SKM-1 (cell line): Measurements from ENCODE around the gene CKAP5.
"Not testable (repeated sequence)": the region's sequence is repeated elsewhere in the genome, so short reads cannot be mapped to it uniquely, and the experiment has no call there.

ENCODE experiments used
- DNase-seq: peaks from one replicate; lab custom pipeline; 2025; ENCODE audit not compliant: unreplicated experiment; lab: John Stamatoyannopoulos, UW

The CKAP5 gene

DNA sequence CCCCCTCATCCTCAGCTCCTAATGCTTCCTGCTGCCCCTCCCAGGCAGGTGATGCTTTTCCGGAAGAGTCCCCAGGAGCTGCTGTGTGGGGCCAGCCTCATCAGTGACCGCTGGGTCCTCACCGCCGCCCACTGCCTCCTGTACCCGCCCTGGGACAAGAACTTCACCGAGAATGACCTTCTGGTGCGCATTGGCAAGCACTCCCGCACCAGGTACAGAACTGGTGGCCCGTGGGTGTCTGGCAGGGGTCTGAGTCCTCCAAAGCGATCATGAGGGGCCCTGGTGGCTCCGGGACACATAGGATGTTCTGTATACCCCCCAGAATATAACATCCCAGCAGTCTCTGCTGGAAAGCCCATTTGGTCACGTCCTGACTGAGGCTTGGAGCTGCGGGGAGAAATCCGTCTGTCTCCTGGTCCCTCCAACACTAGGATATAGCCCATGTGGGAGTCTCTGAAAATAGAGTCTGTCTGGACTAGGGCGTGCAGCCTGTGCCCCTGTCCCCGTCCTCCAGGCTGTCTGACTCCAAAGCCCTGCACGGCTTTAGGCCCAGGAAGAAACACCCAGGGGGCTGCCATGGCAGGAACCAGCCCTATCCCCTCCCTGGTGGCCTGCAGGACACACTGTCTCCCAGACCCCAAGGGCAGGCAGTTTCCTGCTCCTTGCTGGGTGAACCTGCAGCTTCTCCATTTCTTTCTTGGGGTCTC, 118.0 kb downstream of the CKAP5 start:
- no peak for DNase-seq

DNA sequence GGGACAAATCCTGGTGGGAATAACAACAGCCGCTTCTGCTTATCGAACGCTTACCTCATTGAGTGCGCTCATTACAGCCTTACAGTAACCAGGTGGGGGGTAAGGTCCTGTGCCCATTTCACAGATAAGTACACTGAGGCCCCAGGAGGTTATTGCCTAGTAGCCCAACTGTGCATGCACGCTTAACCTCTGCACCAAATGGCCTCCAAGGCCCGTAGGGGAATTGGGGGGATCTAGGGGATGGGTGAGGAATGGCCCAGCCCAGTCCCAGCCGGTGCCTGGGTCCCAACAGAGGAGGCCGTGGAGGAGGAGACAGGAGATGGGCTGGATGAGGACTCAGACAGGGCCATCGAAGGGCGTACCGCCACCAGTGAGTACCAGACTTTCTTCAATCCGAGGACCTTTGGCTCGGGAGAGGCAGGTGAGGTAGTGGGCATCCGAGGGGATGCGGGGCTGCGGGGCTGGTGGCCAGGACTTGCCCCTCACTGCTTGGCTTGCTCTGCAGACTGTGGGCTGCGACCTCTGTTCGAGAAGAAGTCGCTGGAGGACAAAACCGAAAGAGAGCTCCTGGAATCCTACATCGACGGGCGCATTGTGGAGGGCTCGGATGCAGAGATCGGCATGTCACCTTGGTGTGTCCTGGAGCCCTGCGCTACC, 119.7 kb downstream of the CKAP5 start:
- no peak for DNase-seq

DNA sequence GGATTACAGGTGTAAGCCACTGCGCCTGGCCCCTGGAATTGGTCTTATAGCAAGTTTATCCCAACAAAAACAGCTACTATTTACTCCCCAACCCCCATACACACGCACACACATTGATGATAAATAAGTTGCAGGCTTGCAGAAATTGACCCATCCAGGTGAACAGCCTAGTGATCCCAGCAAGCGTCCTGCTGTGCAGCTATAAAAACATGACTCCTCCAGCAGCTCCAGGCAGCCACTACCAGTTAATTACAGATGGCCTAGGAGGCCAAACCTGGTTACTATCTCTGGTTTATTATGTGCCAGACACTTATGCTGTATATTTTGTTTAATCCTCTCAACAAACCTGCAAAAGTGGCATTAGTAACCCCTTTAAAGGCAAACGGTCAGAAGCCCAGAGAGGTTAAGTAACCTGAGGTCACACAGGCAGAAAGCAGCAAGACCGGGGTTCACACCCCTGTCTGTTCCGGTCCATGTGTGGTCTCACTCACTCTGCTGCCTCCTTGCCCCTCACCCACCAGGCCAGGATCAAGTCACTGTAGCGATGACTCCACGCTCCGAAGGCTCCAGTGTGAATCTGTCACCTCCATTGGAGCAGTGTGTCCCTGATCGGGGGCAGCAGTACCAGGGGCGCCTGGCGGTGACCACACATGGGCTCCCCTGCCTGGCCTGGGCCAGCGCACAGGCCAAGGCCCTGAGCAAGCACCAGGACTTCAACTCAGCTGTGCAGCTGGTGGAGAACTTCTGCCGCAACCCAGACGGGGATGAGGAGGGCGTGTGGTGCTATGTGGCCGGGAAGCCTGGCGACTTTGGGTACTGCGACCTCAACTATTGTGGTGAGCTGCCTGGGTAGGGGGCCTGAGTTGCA, 120.5 kb downstream of the CKAP5 start:
- DNase-seq: no peak

DNA sequence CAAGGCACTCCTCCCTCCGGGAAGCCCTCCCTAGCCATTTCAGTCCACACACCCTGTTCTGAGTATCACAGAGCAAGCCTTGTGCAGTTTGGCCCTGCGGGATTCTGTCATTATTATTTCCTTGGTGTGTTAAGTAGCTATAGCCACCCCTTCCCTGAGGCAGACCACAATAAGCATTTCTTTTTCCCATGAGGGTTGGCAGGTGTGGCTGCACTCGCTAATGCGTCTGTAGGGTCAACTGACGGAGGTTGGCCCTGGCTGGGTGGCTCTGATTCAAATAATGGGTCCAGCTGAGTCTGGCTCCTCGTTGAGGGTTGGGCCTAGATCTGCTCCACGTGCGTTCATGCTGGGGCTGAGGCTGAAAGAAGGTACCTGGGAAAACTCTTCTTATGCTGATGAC, 122.0 kb downstream of the CKAP5 start:
- DNase-seq: no peak

DNA sequence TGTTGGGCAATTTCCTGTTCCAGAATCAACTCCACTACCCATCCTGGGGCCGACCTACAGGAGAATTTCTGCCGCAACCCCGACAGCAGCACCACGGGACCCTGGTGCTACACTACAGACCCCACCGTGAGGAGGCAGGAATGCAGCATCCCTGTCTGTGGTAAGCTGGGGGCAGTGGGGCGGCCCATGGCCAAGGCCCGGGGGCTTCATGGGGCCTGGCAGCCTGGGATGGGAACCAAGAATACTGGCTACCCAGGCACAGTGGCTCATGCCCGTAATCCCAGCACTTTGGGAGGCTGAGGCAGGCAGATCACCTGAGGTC, 122.8 kb downstream of the CKAP5 start:
- DNase-seq: no peak

DNA sequence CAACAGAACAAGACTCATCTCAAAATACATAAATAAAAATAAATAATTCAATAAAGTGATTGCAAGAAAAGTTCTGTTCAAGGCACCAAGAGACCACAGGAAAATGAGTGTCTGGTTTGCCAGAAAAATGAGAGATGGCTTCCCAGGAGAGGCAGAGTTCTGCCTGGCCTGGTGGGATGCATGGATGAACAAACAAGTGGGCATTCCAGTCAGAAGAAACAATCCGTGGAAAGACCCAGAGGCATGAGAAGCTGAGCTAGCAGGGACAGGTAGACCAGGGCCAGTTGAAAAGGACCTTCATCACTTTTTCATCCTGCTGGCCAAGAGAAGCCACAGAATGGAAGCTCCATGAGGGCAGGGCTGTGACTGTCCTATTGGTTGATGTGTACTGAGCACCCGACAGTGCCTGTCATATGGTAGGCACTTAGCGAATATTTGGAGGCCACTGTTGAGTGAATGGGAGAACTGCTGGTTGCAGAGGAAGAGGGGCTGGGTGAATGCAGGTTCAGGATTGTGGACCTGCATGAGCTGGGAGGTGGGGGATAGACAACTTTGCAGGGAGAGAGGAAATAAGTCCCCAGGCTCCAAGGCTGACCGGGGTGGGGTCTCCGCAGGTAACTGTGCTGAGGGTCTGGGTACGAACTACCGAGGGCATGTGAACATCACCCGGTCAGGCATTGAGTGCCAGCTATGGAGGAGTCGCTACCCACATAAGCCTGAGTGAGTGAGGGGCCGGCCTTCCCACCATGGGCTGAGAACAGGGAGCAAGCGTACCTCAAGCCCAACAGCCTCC, 123.3 kb downstream of the CKAP5 start:
- no peak for DNase-seq

DNA sequence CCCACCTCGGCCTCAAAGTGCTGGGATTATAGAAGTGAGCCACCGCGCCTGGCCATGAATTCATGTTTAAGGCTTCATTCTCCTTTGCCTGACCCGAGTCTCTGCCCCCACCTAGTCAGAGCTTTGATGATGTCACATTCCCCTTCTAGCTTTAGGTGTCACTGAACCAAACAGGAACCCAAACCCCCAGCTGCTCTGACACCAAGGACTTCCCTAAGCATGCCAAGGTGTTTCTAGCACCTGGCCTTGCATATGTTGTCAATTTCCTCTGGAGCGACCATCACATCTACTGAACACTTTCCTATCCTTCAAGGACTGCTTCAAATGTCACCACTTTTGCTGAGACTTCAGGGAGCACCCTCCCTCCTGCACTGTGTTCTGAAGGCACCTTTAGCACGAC, 124.8 kb downstream of the CKAP5 start:
- no peak for DNase-seq

DNA sequence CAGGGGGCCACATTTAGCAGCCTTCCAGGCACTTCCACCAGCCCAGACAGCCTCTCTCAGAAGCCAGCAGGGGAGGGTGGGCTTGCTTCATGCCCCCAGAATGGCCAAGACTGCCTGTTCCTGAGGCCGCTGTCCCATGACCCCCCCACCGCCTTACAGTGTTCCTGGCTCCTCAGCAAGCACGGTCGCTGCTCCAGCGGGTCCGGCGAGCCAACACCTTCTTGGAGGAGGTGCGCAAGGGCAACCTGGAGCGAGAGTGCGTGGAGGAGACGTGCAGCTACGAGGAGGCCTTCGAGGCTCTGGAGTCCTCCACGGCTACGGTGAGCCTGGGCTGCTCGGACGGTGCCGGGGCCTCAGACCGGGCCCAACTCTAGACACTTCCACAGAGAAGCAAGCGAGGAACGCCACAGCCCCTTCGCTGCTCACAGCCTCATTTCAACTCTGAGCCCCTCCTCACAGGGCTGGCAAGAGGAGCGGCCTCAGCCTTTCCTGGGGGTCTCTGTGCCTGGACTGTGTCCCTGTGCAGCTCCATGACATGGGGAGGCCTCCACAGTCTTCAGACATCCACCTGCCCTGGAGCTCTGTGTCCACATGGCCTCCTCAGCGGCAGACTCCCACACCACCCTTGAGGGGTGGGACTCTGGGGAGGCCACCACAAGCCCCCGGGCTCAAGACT, 126.4 kb downstream of the CKAP5 start:
- DNase-seq: no peak

DNA sequence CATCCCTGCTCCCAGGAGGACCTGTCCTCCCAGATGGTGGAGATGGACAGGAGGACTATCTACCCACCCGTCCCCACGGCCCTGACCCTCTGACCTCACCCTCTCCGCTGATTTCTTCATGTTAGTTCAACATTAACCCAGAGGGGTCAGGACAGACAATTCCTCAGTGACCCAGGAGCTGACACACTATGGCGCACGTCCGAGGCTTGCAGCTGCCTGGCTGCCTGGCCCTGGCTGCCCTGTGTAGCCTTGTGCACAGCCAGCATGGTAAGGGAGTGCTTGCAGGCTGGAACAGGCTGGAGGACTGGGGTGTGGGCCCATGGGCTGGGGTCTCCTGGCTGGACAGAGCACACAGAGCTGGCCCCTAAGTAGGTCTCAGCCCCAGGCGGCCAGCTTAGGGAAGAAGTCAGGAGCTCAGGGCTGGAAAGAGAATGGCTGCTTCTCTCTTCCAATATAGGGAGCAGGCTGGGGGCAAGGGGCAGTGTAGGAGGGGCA, 127.0 kb downstream of the CKAP5 start, which contains the start of gene F2:
Gene F2 (plus strand): TSS at position 166 of the 495 bp plus-strand sequence. CDS start 23 bp downstream, at position 189.
- no peak for DNase-seq

DNA sequence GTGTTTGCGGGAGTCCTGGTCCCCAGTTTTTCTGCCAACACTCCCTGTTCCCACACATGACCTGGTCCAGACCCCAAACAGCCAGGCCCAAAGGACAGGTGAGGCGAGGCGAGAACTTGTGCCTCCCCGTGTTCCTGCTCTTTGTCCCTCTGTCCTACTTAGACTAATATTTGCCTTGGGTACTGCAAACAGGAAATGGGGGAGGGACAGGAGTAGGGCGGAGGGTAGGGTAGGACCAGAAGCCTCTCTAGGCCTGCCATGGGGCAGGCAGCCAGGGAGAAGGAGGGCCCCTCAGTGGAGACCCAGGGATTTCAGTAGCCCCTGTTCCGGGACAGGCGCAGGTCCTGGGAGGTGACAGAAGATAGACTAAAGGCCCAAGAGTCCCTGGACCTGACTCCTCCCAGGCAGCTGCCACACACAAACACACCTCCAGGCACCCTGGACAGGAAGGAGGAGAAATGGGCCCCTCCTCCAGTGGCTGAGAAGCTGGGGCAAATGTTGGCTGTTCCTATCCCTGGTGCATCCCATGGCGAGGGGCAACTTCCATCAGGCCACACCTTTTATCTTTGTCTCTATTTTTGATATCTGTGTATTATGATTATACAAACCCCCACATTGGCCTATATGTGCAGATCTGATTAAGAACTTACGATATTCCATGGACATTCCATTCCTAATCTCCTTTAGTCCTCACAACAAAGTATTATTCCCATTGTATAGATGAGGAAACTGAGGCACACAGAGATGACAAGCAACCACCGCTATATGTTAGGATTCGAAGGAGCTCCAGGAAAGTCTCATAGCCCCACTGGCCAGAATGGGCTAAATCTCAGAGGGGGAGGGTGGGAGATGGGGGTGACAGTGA, 127.7 kb downstream of the CKAP5 start:
- DNase-seq: no peak

DNA sequence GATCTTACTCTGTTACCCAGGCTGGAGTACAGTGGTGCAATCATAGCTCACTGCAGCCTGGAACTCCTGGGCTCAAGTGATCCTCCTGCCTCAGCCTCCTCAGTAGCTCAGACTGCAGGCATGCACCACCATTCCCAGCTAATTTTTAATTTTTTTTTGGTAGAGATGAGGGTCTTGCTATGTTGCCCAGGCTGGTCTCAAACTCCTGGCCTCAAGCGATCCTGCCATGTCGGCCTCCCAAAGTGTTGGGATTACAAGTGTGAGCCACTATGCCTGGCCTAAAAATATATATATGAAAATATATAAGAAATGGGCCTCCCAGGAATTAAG, 128.3 kb downstream of the CKAP5 start:
- DNase-seq: not testable (repeated sequence)

DNA sequence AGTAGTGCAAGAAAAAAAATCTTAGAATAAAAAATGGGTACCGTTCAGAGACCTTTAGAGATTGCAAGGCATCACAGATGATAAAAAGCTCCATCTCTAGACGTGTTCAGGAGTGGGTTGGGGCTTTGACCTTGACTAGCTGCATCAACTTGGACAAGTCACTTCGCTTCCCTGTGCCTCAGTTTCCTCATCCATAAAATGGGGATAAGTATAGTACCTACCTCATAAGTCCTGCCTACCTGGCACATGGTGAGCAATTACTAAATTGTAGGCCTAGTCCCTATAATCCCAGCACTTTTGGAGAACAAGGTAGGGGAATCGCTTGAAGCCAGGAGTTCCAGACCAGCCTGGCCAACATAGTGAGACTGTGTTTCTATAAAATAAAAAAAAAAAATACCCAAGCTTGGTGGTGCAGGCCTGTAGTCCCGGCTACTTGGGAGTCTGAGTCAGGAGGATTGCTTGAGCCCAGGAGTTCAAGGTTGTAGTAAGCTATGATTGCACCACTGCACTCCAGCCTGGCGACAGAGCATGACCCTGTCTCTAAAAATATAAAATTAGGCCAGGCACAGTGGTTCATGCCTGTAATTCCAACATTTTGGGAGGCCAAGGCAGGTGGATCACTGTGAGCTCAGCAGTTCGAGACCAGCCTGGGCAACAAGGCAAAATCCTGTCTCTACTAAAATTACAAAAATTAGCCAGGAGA, 133.1 kb downstream of the CKAP5 start:
- no peak for DNase-seq

DNA sequence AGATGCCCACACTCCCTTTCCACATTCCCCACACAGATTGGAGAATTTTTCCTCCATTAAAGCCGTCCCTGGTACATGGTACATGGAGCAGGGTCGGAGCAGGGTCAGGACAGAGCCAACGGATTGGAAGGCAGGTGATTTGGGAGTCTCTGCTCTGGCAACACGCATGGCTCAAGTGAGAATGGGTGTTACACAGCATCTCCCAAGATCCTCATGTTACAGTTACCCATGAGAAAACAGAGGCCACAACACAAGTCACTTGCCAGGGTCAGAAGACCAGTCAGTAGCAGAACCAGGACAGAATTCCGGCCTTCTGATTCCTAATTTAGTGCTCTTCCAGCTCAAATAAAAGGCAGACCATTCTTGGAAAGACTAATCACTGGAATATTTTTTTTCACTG, 134.8 kb downstream of the CKAP5 start:
- no peak for DNase-seq

DNA sequence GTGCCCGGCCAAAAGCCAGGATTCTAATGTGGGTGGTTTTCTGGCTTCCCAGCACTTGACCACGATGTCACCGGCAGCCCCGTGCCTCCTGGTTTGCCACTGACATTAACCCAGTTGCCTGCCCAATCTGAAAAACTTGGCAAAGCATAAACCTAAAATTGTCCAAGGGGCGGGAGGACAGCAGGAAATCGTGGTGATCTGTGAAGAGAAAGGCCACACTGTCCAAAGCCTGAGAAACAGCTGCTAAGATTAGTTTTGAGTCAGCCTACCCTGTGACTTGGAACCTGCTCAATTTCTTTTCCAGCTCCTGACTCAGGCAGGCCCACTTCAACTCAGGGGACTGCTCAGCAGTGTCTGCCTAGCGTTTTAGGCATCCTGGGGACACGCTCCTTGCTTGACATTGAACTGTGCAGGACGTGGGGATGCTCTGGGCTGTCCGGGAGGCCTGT, 135.2 kb downstream of the CKAP5 start:
- DNase-seq: no peak

DNA sequence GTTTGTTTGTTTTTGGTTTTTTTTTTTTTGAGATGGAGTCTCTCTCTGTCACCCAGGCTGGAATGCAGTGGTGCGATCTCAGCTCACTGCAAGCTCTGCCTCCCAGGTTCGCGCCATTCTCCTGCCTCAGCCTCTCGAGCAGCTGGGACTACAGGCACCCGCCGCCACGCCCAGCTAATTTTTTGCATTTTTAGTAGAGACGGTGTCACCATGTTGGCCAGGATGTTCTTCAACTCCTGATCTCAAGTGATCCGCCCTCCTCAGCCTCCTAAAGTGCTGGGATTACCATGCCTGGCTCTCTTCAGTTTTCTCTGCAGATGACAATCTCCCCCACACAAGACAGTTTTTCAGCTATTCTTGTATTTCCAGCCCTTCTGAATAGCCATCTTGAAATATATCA, 136.7 kb downstream of the CKAP5 start:
- not testable (repeated sequence) for DNase-seq

DNA sequence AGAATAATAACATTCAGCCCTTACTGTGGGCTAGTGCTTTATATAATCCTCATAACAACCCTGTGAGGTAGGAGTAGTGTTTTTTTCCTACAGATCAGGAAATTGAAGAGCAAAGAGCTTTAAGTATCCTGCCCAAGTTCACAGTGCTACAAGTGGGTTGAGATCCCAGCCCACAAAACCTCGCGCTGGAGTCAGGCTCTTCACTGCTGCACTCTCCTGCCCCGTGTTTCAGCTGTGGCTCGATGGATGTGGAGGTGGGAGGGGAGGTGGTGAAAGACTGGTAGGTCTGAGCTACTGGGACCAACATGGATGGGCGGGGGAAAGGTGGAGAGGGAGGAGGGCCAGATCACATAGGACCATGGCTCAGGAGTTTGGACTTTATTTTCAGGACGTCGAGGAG, 139.2 kb downstream of the CKAP5 start:
- DNase-seq: no peak

DNA sequence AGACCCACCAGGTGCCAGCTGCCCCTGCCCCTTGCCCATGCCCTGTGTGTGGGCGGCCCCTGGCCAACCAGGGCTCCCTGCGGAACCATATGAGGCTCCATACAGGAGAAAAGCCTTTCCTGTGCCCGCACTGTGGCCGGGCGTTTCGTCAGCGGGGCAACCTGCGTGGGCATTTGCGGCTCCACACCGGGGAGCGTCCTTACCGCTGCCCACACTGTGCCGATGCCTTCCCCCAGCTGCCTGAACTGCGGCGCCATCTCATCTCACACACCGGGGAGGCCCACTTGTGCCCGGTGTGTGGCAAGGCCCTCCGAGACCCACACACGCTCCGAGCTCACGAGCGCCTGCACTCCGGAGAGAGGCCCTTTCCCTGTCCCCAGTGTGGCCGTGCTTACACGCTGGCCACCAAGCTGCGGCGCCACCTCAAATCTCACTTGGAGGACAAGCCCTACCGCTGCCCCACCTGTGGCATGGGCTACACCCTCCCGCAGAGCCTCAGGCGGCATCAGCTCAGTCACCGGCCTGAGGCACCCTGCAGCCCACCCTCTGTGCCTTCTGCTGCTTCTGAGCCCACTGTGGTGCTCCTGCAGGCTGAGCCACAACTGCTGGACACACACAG, 140.9 kb downstream of the CKAP5 start:
- DNase-seq: no peak

DNA sequence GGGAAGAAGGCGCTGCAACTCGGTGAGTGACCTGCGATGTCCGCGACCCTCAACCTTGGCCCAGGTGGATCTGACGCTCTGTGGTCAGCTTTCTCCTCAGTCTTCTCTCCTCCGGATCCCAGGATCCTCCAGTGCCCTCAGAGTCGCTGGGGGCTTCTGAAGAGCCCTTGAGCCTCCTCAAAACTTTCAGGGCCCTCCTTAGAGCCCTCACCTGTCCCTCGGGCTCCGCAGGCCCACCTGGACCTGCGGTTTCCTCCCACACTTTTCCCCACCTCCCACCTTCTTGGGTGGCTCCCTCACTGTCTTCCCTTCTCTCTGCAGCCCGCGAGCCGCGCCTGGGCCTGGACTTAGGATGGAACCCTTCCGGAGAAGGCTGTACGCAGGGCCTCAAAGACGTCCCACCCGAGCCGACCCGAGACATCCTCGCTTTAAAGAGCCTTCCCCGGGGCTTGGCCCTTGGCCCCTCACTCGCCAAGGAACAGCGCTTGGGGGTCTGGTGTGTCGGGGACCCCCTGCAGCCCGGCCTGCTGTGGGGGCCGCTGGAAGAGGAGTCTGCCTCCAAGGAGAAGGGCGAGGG, 144.9 kb downstream of the CKAP5 start:
- no peak for DNase-seq
